Ishikawa (cell line): ENCODE measurements around the gene RAPGEF2.

Experiments
- CEBPB ChIP-seq: IDR thresholded peaks from 2 replicates; pipeline ENCODE4 v1.6.1; 2012
- CREB1 ChIP-seq: IDR thresholded peaks from 2 replicates; pipeline ENCODE4 v1.6.1; 2012; ENCODE audit warnings: low read depth
- EGR1 ChIP-seq: IDR thresholded peaks from 2 replicates; pipeline ENCODE4 v1.6.1; 2012
- EP300 ChIP-seq: IDR thresholded peaks from 2 replicates; pipeline ENCODE4 v1.6.1; 2012; ENCODE audit warnings: borderline replicate concordance
- FOXM1 ChIP-seq: IDR thresholded peaks from 2 replicates; pipeline ENCODE4 v1.6.1; 2012; ENCODE audit warnings: low read depth, borderline replicate concordance
- MAX ChIP-seq: IDR thresholded peaks from 2 replicates; pipeline ENCODE4 v1.6.1; 2012
- NFIC ChIP-seq: IDR thresholded peaks from 2 replicates; pipeline ENCODE4 v1.6.1; 2012
- RAD21 ChIP-seq: IDR thresholded peaks from 2 replicates; pipeline ENCODE4 v1.6.1; 2012; ENCODE audit warnings: low read depth
- REST ChIP-seq: IDR thresholded peaks from 2 replicates; pipeline ENCODE4 v1.6.1; 2012; ENCODE audit warnings: low read depth, mild to moderate bottlenecking
- TAF1 ChIP-seq: IDR thresholded peaks from 2 replicates; pipeline ENCODE4 v1.6.1; 2012; ENCODE audit warnings: low read depth, mild to moderate bottlenecking
- TCF12 ChIP-seq: IDR thresholded peaks from 2 replicates; pipeline ENCODE4 v1.6.1; 2012; ENCODE audit warnings: low read depth
- TEAD4 ChIP-seq: IDR thresholded peaks from 2 replicates; pipeline ENCODE4 v1.6.1; 2012
- USF1 ChIP-seq: IDR thresholded peaks from 2 replicates; pipeline ENCODE4 v1.6.1; 2012
- YY1 ChIP-seq: IDR thresholded peaks from 2 replicates; pipeline ENCODE4 v1.6.1; 2012; ENCODE audit warnings: low read depth
- ZBTB7A ChIP-seq: IDR thresholded peaks from 2 replicates; pipeline ENCODE4 v1.6.1; 2012; ENCODE audit warnings: low read depth

The RAPGEF2 gene

GRCh38 chr4:159305129-159305528 is 202.2 kb downstream of the RAPGEF2 start:
- no peak for TF ChIP-seq MAX
- TF ChIP-seq USF1 = no peak
- TF ChIP-seq FOXM1 = no peak
- TF ChIP-seq YY1 = no peak
- no peak for TF ChIP-seq TAF1
- no peak for TF ChIP-seq NFIC
- no peak for TF ChIP-seq TEAD4
- TF ChIP-seq ZBTB7A = no peak
- no peak for TF ChIP-seq EP300
- no peak for TF ChIP-seq CREB1
- no peak for TF ChIP-seq RAD21
- no peak for TF ChIP-seq TCF12
- TF ChIP-seq REST = no peak

GRCh38 chr4:159307929-159308328 is 205.1 kb downstream of the RAPGEF2 start:
- no peak for TF ChIP-seq CEBPB
- no peak for TF ChIP-seq TEAD4
- no peak for TF ChIP-seq TCF12
- no peak for TF ChIP-seq EP300
- no peak for TF ChIP-seq FOXM1
- TF ChIP-seq CREB1 = no peak
- TF ChIP-seq YY1 = no peak
- TF ChIP-seq EGR1 = no peak
- TF ChIP-seq RAD21 = no peak
- TF ChIP-seq ZBTB7A = no peak
- TF ChIP-seq REST = no peak
- TF ChIP-seq MAX = no peak

- TF ChIP-seq RAD21 (no peak), NFIC (no peak), CEBPB (no peak), MAX (no peak), YY1 (no peak), REST (no peak), EGR1 (no peak), TEAD4 (no peak), ZBTB7A (no peak), TCF12 (no peak), EP300 (no peak), FOXM1 (no peak), TAF1 (no peak), USF1 (no peak), CREB1 (no peak)
These were observed 205.9 kb downstream of the RAPGEF2 start for GRCh38 chr4:159308566-159309340.

GRCh38 chr4:159312236-159312635 is 209.4 kb downstream of the RAPGEF2 start:
- TF ChIP-seq TAF1 = no peak
- TF ChIP-seq YY1 = no peak
- TF ChIP-seq EP300 = no peak
- no peak for TF ChIP-seq REST
- TF ChIP-seq ZBTB7A = no peak
- no peak for TF ChIP-seq TEAD4
